Inflammatory macrophage treated with lipopolysaccharide for 1 hour (primary cell): ENCODE data around the gene GRK5.

Experiments used
- DNase-seq, 2 donors: peaks; one replicate each; pipeline ENCODE4 v3.0.0-alpha.2; 2020 to 2022

Gene GRK5

GRCh38 chr10:119466076-119466475 is 258.7 kb downstream of the GRK5 start:
- no peak for DNase-seq

GRCh38 chr10:119466655-119467054 is 259.3 kb downstream of the GRK5 start:
- DNase-seq: peak in 1 of 2 donors; percentile 25

GRCh38 chr10:119468542-119469324 is 261.4 kb downstream of the GRK5 start:
- DNase-seq: no peak

GRCh38 chr10:119469325-119469707 is 261.9 kb downstream of the GRK5 start:
- no peak for DNase-seq

- DNase-seq: no peak
Measured at GRCh38 chr10:119469846-119470245, 262.5 kb downstream of the GRK5 start.

- DNase-seq: no peak
Measured at GRCh38 chr10:119470920-119471702, 263.7 kb downstream of the GRK5 start.

- no peak for DNase-seq
Measured at GRCh38 chr10:119473771-119474170, 266.4 kb downstream of the GRK5 start.

GRCh38 chr10:119474606-119475005 is 267.2 kb downstream of the GRK5 start:
- DNase-seq: no peak

- DNase-seq: no peak
Measured at GRCh38 chr10:119477444-119477843, 270.1 kb downstream of the GRK5 start.

GRCh38 chr10:119478111-119478802 is 270.9 kb downstream of the GRK5 start:
- peak; percentile 78 to 85 for DNase-seq

GRCh38 chr10:119478811-119479341 is 271.5 kb downstream of the GRK5 start:
- DNase-seq: no peak

GRCh38 chr10:119479532-119479931 is 272.2 kb downstream of the GRK5 start:
- no peak for DNase-seq

GRCh38 chr10:119480667-119481066 is 273.3 kb downstream of the GRK5 start:
- peak; percentile 49 to 62 for DNase-seq

GRCh38 chr10:119481781-119482426 is 274.5 kb downstream of the GRK5 start:
- DNase-seq: no peak

- DNase-seq: peak in 1 of 2 donors; percentile 31
Measured at GRCh38 chr10:119483001-119483400, 275.6 kb downstream of the GRK5 start.

- no peak for DNase-seq
Measured at GRCh38 chr10:119483839-119484238, 276.5 kb downstream of the GRK5 start.

GRCh38 chr10:119488675-119489074 is 281.3 kb downstream of the GRK5 start:
- DNase-seq: no peak

GRCh38 chr10:119489991-119490326 is 282.6 kb downstream of the GRK5 start:
- no peak for DNase-seq

GRCh38 chr10:119491966-119492757 is 284.8 kb downstream of the GRK5 start:
- no peak for DNase-seq

- DNase-seq: no peak
Measured at GRCh38 chr10:119493155-119493554, 285.8 kb downstream of the GRK5 start.

GRCh38 chr10:119494236-119495020 is 287.1 kb downstream of the GRK5 start:
- DNase-seq: no peak
